K562 (cell line): ENCODE results near the gene TLCD1. TPM values are rescaled to one million over a fixed set of nuclear protein-coding genes. Genes with fewer than 3 reads are reported as not detected.

Experiments used
- CBFA2T3 ChIP-seq: fragments of 450-650 bp; IDR thresholded peaks from 2 replicates; pipeline ENCODE4 v1.6.1; 2017
- CGGBP1 ChIP-seq: fragments of 250-450 bp; sonication (Bioruptor Pico); IDR thresholded peaks from 2 replicates; pipeline ENCODE4 v1.9.0; 2021; ENCODE audit warnings: mild to moderate bottlenecking
- E2F8 ChIP-seq: fragments of 450-650 bp; IDR thresholded peaks from 2 replicates; pipeline ENCODE4 v1.7.1; 2018; ENCODE audit warnings: mild to moderate bottlenecking, low read depth; ENCODE audit not compliant: partially characterized antibody
- ERF ChIP-seq: fragments of 450-650 bp; formaldehyde crosslinking; IDR thresholded peaks from 2 replicates; pipeline ENCODE4 v1.4.0; 2020; ENCODE audit warnings: mild to moderate bottlenecking, mixed read lengths
- FOXK1 ChIP-seq: sonication (generic); formaldehyde crosslinking; IDR thresholded peaks from 2 replicates; pipeline ENCODE4 v1.8.0; 2022; ENCODE audit warnings: missing genetic modification reagents, mild to moderate bottlenecking, borderline replicate concordance
- HOXB6 ChIP-seq: fragments of 250-450 bp; sonication (Bioruptor Pico); IDR thresholded peaks from 2 replicates; pipeline ENCODE4 v1.5.1; 2022; ENCODE audit warnings: mild to moderate bottlenecking, borderline replicate concordance
- MCM7 ChIP-seq, 2 experiments: fragments of 450-650 bp; IDR thresholded peaks; 2 replicates each; pipeline ENCODE4 v1.6.1; 2016 to 2018
- PML ChIP-seq: IDR thresholded peaks from 2 replicates; pipeline ENCODE4 v1.6.1; 2012; ENCODE audit warnings: low read length, inconsistent platforms
- RBBP5 ChIP-seq: fragments of 200-600 bp; sonication (generic); IDR thresholded peaks from 2 replicates; pipeline ENCODE4 v1.6.1; 2012; ENCODE audit warnings: borderline replicate concordance, mild to moderate bottlenecking, low read length, control low read depth, inconsistent platforms; ENCODE audit not compliant: insufficient read depth, poor library complexity, severe bottlenecking
- RCOR1 ChIP-seq, 2 experiments: IDR thresholded peaks; 2 replicates each; pipeline ENCODE4 v1.6.1; 2012; ENCODE audit warnings: low read depth in 2 of 2, low read length in 2 of 2, borderline replicate concordance in 1 of 2, improper control_type of control experiment in 1 of 2
- RNF2 ChIP-seq: sonication (generic); IDR thresholded peaks from 2 replicates; pipeline ENCODE4 v1.6.1; 2016
- SMARCA4 ChIP-seq: fragments of 450-650 bp; IDR thresholded peaks from 2 replicates; pipeline ENCODE4 v1.6.1; 2016
- TFAP4 ChIP-seq: sonication (generic); formaldehyde crosslinking; IDR thresholded peaks from 2 replicates; pipeline ENCODE4 v1.8.0; 2022; ENCODE audit warnings: missing genetic modification reagents, mild to moderate bottlenecking, moderate library complexity, borderline replicate concordance
- VEZF1 ChIP-seq: fragments of 200-800 bp; sonication (Bioruptor generic); IDR thresholded peaks from 2 replicates; pipeline ENCODE4 v1.6.1; 2017; ENCODE audit warnings: missing genetic modification characterization, missing compliant biosample characterization
- ZBTB33 ChIP-seq: sonication (generic); formaldehyde crosslinking; IDR thresholded peaks from 2 replicates; pipeline ENCODE4 v1.8.1; 2023; ENCODE audit warnings: mild to moderate bottlenecking, missing genetic modification reagents
- ZKSCAN1 ChIP-seq: fragments of 150-350 bp; IDR thresholded peaks from 2 replicates; pipeline ENCODE4 v1.6.1; 2016; ENCODE audit warnings: low read depth, low read length
- ZNF274 ChIP-seq: IDR thresholded peaks from 2 replicates; pipeline ENCODE4 v1.6.1; 2011; ENCODE audit warnings: low read depth, mild to moderate bottlenecking, low read length, moderate library complexity, borderline replicate concordance
- ZNF778 ChIP-seq: fragments of 450-650 bp; formaldehyde crosslinking; IDR thresholded peaks from 2 replicates; pipeline ENCODE4 v1.4.0; 2020; ENCODE audit warnings: mild to moderate bottlenecking, moderate library complexity
- polyA plus RNA-seq, 8 experiments: library from polyadenylated mRNA; depleted of rRNA in 4 of 8; stranded (reverse) in 5 of 8; unstranded in 3 of 8; fragments of >200 nt; fragmentation: Nextera tagmentation in 2 of 8; fragmentation: Illumina TruSeq in 1 of 8; extraction: Ambion mirVana in 2 of 8; extraction: Trizol in 1 of 8; gene quantifications; 2 replicates each; pipeline versions ENCODE4 v1.2.1 to v1.2.3, GENCODE V29; 2011 to 2014; ENCODE audit warnings: inconsistent platforms in 1 of 8, missing spikeins in 1 of 8
- total RNA-seq, 7 experiments: library from RNA; depleted of rRNA in 6 of 7; stranded (reverse); fragments of >200 nt in 6 of 7; fragmentation: Illumina TruSeq in 2 of 7; extraction: Trizol in 2 of 7; gene quantifications; 2 replicates each; pipeline versions ENCODE4 v1.2.1 to v1.2.3, GENCODE V29; 2011 to 2021; ENCODE audit warnings: low replicate concordance in 1 of 7

The TLCD1 gene
- total and polyA plus RNA-seq, 9 of the 15 experiments (the other 6 are each of a cell fraction or from before 2014, with no cell fraction given): 6.8 to 37.7 (median 21.7) TPM

- TF ChIP-seq SMARCA4 (peak; percentile 74; the same call in 1 of the 2 replicates), VEZF1 (CRISPR knock-in tag) (peak; percentile 81), FOXK1 (CRISPR knock-in tag) (peak; percentile 68; the same call in 1 of the 2 replicates), TFAP4 (CRISPR knock-in tag) (peak; percentile 98), RBBP5 (peak; percentile 61), E2F8 (no peak), ZNF274 (peak; percentile 34; the same call in 1 of the 2 replicates), MCM7 (IDR thresholded peaks at IDR 0.05) (no peak), ZNF778 (CRISPR knock-in tag) (no peak), CGGBP1 (CRISPR knock-in tag) (no peak), ZKSCAN1 (peak; percentile 62; the same call in 1 of the 2 replicates), HOXB6 (CRISPR knock-in tag) (no peak), RCOR1 (IDR thresholded peaks at IDR 0.05; ENCODE audit: borderline replicate concordance in 1 of 2, low read depth in 2 of 2, low read length in 2 of 2) (peak; percentile 84 to 90), CBFA2T3 (peak; percentile 81), ERF (CRISPR knock-in tag) (0 out of 2 replicates have a peak, but pooled peaks have one; percentile 66), PML (peak; percentile 68; the same call in 1 of the 2 replicates), ZBTB33 (CRISPR knock-in tag) (0 out of 2 replicates have a peak, but pooled peaks have one; percentile 46), RNF2 (peak; percentile 74; the same call in 1 of the 2 replicates)
Observed at GRCh38 chr17:28741358-28742349, 15.6 kb upstream of the TLCD1 start (continued).
